Ureter (tissue), 1 donor: ENCODE measurements around the gene MSI2. TPM values are rescaled to one million over a fixed set of nuclear protein-coding genes. Genes with fewer than 3 reads are reported as not detected.

Experiments used
- DNase-seq: peaks from one replicate; pipeline ENCODE4 v3.0.0-alpha.2; 2020; ENCODE audit warnings: low spot score
- total RNA-seq: library from RNA; stranded (reverse); gene quantifications from one replicate; pipeline ENCODE4 v1.2.4, GENCODE V29; 2023
- donor health status: DM: yes; HTN: yes; CAD: no.

The MSI2 gene
- total RNA-seq, 1 donor from 2014 or later = 230 TPM

DNA sequence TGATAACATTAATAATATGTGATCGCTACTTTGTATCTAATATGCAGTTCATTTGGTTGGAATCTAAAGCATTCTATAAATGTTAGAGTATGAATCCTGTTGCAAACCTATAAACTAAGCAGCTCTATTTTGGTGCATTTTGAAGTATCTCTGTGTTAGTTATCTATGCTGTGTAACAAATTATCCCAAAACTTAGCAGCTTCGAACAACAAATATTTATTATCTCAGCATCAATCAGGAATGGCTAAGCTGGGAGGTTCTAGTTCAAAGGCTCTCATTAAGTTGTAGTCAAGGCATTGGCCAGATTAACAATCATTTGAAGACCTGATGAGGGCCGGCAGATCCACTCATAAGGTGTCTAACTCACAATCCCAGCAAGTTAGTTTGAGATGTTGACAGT is 10.1 kb upstream of the MSI2 start:
- no peak for DNase-seq

- DNase-seq = no peak
Observed at GRCh38 chr17:57247261-57247660, 9.1 kb upstream of the MSI2 start.

GRCh38 chr17:57247913-57248312 is 8.4 kb upstream of the MSI2 start:
- no peak for DNase-seq

DNA sequence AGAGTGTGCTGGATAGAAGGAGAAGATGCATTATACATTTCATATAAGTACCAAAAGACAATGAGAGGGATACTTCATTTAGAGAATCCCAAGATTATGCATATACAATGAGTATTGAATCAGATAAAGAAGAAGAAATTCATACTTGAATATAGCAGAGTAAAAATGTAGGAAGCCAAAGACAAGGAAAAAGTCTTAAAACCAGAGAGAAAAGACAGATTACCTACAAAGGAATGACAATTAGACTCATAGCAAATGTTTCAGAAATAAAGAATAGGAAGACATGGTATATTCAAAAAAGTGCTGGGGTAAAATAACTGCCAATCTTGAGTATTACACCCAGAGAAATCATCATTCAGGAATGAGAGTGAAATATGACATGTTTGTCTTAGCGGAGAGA is 6.8 kb upstream of the MSI2 start:
- DNase-seq = no peak

- no peak for DNase-seq
Observed at GRCh38 chr17:57251211-57251787, 5.0 kb upstream of the MSI2 start.

GRCh38 chr17:57253362-57254065 is 2.8 kb upstream of the MSI2 start:
- no peak for DNase-seq

- DNase-seq = no peak
Observed at GRCh38 chr17:57255182-57255775, 1.0 kb upstream of the MSI2 start.

DNA sequence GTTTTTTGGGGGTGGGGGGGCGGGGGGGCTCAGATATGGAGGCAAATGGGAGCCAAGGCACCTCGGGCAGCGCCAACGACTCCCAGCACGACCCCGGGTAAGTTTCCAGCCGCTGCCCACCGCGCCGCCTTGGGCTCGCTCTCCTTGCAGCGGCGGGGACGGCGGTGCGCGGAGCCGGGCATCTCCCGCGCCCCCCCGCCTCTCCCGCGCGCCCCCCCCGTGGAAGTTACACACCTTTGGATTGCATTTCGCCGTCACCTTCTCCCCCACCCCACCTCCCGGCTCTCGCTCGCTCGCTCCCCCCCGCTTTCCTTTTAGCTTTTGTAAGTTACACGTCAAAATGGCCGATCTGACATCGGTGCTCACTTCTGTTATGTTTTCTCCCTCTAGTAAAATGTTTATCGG is 387 bp downstream of the MSI2 start:
- DNase-seq = no peak

GRCh38 chr17:57257195-57257894 is 1.0 kb downstream of the MSI2 start:
- no peak for DNase-seq

GRCh38 chr17:57257895-57258851 is 1.9 kb downstream of the MSI2 start:
- no peak for DNase-seq

- no peak for DNase-seq
Observed at GRCh38 chr17:57259306-57259705, 3.0 kb downstream of the MSI2 start.

GRCh38 chr17:57259817-57260216 is 3.5 kb downstream of the MSI2 start:
- DNase-seq = no peak

DNA sequence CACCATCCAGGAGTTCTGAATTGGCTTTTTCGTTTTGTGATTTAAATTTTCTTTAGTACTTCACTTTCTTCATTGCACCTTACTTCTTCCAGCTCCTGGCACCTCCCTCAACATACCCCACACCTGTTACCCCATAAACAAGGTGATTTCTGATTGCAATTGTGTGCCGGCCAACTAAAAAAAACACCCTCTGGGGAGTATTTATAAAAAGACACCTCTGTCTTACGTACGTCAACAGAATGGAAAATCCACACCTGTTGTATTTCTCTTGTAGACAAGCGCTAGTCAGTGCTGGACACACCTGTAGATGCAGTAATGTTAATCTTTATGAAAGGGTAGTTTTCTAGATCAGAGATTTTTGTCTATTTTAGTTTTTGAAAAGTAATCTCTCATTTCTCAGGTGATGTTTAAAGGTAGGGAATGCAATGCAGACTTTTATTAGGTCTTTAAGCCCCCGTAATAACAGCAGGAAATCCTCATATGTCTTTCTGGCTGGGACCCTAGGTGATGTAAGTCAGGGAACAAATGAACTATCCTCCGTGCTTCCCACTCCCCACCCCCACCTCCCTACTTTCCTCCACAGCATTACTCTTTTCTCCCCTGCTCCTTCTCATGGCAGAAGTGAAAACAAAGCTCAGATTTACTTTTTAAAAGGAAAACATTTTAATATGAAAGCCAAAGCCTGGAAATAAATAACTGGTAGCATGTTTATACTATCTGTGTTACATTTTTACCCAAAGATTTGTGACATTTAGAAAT is 4.2 kb downstream of the MSI2 start:
- no peak for DNase-seq

DNA sequence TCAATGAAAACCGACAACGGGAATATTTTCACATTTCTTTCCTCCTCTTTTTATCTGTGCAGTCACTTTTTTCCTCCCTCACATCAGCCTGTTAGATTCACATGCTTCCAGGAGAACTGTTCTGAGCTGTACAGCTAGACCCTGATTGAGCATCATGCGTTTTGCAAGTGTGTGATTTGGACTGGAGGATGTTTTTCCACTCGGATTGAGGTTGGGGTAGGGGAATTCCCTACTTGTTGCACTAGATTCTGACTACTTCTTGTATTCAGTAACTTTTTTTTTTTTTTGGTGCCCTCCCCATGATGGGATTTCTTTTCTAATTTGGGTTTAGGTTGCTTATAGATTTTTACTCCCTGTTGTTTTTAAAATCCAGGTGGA is 4.8 kb downstream of the MSI2 start:
- no peak for DNase-seq

DNA sequence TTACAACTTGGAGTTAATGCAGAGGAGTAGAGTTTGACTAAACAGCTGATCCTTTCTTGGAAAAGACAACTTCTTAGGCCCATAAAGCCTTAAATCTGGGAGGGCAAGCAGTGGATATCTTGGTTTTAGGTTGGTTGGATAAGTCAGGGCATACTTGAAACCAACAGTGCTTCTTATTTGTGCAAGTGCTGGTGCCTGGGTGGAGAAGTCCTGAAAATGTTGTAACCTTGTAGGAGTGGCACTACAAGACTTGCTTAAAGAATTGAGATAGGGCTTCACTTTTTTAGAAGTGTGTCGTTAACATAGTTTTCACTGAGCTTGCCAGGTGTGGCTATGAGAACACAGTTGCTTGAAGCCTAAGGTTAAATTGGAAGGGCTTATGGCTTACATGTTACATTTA is 6.2 kb downstream of the MSI2 start:
- no peak for DNase-seq

- DNase-seq = no peak
Observed at GRCh38 chr17:57264250-57264649, 7.9 kb downstream of the MSI2 start.

GRCh38 chr17:57264776-57265175 is 8.5 kb downstream of the MSI2 start:
- no peak for DNase-seq

DNA sequence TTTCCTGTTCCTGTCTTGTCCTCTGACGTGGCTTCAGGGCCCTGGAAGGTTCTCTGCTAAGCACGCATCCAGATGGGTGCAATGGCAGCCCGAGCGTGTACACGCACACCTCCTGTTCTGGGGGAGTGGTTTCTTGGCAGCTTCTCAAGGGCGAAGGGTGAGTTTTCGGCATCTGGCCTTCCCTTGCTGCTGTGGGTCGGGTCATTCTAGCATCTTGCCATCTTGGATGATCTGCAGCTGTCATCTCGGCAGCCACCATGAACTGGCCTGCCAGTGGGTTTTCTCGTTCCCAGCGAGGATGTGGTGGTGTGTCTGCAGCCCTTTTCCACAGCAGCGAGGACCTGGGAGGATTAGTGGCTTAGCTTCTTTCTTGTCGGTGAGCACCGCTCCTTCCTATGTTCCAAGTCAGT is 10.6 kb downstream of the MSI2 start:
- no peak for DNase-seq

DNA sequence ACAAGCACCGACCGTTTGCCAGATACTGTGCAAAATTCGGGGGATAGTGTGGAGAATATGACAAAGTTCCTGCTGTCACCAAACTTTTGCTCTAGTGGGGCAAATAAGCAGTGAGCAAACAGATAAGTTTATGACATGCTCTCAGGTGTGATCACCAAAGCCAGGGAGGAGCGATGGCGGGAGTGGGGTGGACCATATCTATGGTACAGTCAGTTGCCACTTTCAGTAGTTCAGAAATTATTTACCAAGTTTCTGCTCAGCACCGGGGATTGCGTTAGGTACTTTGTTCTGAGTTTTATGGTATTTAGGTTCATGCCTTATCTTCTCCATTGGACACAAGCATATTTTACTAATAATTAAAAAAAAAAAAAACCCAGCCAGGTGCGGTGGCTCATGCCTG is 11.9 kb downstream of the MSI2 start:
- DNase-seq = no peak

- no peak for DNase-seq
Observed at GRCh38 chr17:57269052-57269451, 12.7 kb downstream of the MSI2 start.
